OCI-LY7 (cell line): ENCODE measurements around the gene FKBP15. TPM values are rescaled to one million over a fixed set of nuclear protein-coding genes. Genes with fewer than 3 reads are reported as not detected.

Experiments
- BruUV-seq: library from RNA; stranded (reverse); fragments of 400-500 nt; replicated peaks from 2 replicates; lab custom pipeline; 2021; lab: Mats Ljungman, UMichigan
- CTCF ChIA-PET: fragments of 300-600 bp; sonication (Branson Sonifier 250); formaldehyde crosslinking; loops from one replicate; lab custom pipeline; 2022; ENCODE audit warnings: antibody characterized with exemption; ENCODE audit not compliant: unreplicated experiment; lab: Charles Lee
- POLR2A ChIA-PET: fragments of 300-600 bp; sonication (Branson Sonifier 250); formaldehyde crosslinking; loops from one replicate; lab custom pipeline; 2022; ENCODE audit warnings: antibody characterized with exemption; lab: Charles Lee
- DNase-seq: peaks from one replicate; pipeline ENCODE4 v3.0.0-alpha.2; 2015; ENCODE audit warnings: low spot score
- H2AFZ ChIP-seq: fragments of 200-600 bp; sonication (generic), shearing (Covaris generic); 2 replicates; pipeline ENCODE4 v1.6.1; 2014; ENCODE audit warnings: mild to moderate bottlenecking, antibody characterized with exemption, low read length, moderate library complexity
- H3K27ac ChIP-seq: fragments of 200-600 bp; sonication (generic); 2 replicates; pipeline ENCODE4 v1.5.1; 2014; ENCODE audit warnings: mixed run types, low read depth, mild to moderate bottlenecking, moderate library complexity, low read length, inconsistent platforms; ENCODE audit not compliant: poor library complexity, severe bottlenecking
- H3K36me3 ChIP-seq: fragments of 200-600 bp; sonication (generic); 2 replicates; pipeline ENCODE4 v1.6.1; 2014; ENCODE audit warnings: mild to moderate bottlenecking, antibody characterized with exemption, low read length, moderate library complexity, mixed read lengths; ENCODE audit not compliant: insufficient read depth
- H3K4me1 ChIP-seq: fragments of 200-600 bp; sonication (generic); 2 replicates; pipeline ENCODE4 v1.5.1; 2014; ENCODE audit warnings: mild to moderate bottlenecking, low read length; ENCODE audit not compliant: insufficient read depth, poor library complexity, severe bottlenecking
- H3K4me2 ChIP-seq: fragments of 200-600 bp; sonication (generic); 2 replicates; pipeline ENCODE4 v1.6.1; 2014; ENCODE audit warnings: mild to moderate bottlenecking, low read length
- H3K4me3 ChIP-seq: fragments of 200-600 bp; sonication (generic); 2 replicates; pipeline ENCODE4 v1.5.1; 2014; ENCODE audit warnings: mild to moderate bottlenecking, low read depth, low read length; ENCODE audit not compliant: poor library complexity, severe bottlenecking
- H3K79me2 ChIP-seq: fragments of 200-600 bp; sonication (generic); 2 replicates; pipeline ENCODE4 v1.6.1; 2016; ENCODE audit warnings: low read depth, mild to moderate bottlenecking, low read length, moderate library complexity, mixed read lengths; ENCODE audit not compliant: insufficient read depth
- H3K9me2 ChIP-seq: fragments of 200-600 bp; sonication (generic); 2 replicates; pipeline ENCODE4 v1.6.1; 2016; ENCODE audit warnings: mild to moderate bottlenecking, low read length, mixed read lengths; ENCODE audit not compliant: insufficient read depth
- H3K9me3 ChIP-seq: fragments of 200-600 bp; sonication (generic); 2 replicates; pipeline ENCODE4 v1.6.1; 2014; ENCODE audit warnings: mild to moderate bottlenecking, mixed run types, low read length, mixed read lengths
- H4K20me1 ChIP-seq: fragments of 200-600 bp; sonication (generic); 2 replicates; pipeline ENCODE4 v1.6.1; 2014; ENCODE audit warnings: mild to moderate bottlenecking, antibody characterized with exemption, low read length, moderate library complexity, mixed read lengths; ENCODE audit not compliant: insufficient read depth
- EZH2phosphoT487 ChIP-seq: fragments of 200-600 bp; sonication (generic); IDR thresholded peaks from 2 replicates; pipeline ENCODE4 v1.6.1; 2018; ENCODE audit warnings: low read depth, borderline replicate concordance, mild to moderate bottlenecking, mixed run types, antibody characterized with exemption, low read length, moderate library complexity, mixed read lengths
- intact Hi-C: fragments of 100-400 bp; cut with micrococcal nuclease; formaldehyde crosslinking; loops from one replicate; pipeline ENCODE4 v1.10.0; 2022; ENCODE audit not compliant: unreplicated experiment
- total RNA-seq, 2 experiments: library from RNA; depleted of rRNA in 1 of 2; stranded (reverse); fragments of >200 nt in 1 of 2; shearing (Covaris generic) in 1 of 2; gene quantifications; 2 replicates each; pipeline ENCODE4 v1.2.3, GENCODE V29; 2014 to 2022
- TF ChIP-seq, protein P1 (sequence below): fragments of 200-600 bp; sonication (generic); conservative IDR thresholded peaks from 2 replicates; pipeline ENCODE4 v1.5.1; 2014; ENCODE audit warnings: mild to moderate bottlenecking, antibody characterized with exemption, low read length, moderate library complexity, mixed read lengths

Gene FKBP15
- total RNA-seq, 2 experiments from 2014 or later, result 39.9 to 58.0 TPM

DNA sequence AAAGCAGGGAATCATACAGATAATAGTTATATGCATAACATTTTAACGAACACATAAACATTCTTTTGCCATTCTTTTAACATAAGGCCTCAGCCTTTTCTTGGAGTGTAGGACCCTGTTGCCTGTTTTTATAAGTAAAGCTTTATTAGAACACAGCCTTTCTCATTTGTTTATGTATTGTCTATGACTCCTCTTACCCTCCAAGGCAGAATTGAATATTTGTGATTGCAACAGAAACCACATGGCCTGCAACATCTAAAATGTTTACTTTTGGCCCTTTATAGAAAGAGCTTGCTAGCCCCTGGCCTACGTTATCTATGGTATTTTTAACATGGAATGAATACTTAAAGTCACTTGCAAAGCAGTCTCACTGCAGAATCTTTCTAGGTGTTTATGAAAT is 2.9 kb upstream of the FKBP15 start:
- no peaks in the 10 kb centered on the region; the same call in 1 of the 2 replicates for H3K36me3 ChIP-seq
- ChIA-PET POLR2A (no interaction called here), CTCF (no interaction called here)
- no peak overlapping the region for H3K4me3 ChIP-seq
- no peaks in the 10 kb centered on the region for H3K9me3 ChIP-seq
- peaks cover 9% of the 10 kb centered on the region; the same call in 1 of the 2 replicates for H4K20me1 ChIP-seq
- peak overlapping the region; percentile 100 for H3K4me2 ChIP-seq
- H3K27ac ChIP-seq, result no peak overlapping the region
- DNase-seq, result no peak
- intact Hi-C loops, result no loop called here
- peaks cover 32% of the 10 kb centered on the region for H3K79me2 ChIP-seq
- no TSS peak for BruUV-seq
- TF ChIP-seq, protein P1, sequence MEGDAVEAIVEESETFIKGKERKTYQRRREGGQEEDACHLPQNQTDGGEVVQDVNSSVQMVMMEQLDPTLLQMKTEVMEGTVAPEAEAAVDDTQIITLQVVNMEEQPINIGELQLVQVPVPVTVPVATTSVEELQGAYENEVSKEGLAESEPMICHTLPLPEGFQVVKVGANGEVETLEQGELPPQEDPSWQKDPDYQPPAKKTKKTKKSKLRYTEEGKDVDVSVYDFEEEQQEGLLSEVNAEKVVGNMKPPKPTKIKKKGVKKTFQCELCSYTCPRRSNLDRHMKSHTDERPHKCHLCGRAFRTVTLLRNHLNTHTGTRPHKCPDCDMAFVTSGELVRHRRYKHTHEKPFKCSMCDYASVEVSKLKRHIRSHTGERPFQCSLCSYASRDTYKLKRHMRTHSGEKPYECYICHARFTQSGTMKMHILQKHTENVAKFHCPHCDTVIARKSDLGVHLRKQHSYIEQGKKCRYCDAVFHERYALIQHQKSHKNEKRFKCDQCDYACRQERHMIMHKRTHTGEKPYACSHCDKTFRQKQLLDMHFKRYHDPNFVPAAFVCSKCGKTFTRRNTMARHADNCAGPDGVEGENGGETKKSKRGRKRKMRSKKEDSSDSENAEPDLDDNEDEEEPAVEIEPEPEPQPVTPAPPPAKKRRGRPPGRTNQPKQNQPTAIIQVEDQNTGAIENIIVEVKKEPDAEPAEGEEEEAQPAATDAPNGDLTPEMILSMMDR, result no peak
- no peak for TF ChIP-seq EZH2phosphoT487
- peaks cover 24% of the 10 kb centered on the region for H3K4me1 ChIP-seq
- no peaks in the 10 kb centered on the region for H3K9me2 ChIP-seq
- no peak overlapping the region for H2AFZ ChIP-seq

- POLR2A ChIA-PET, result interaction anchor here (0.5 to 4.6 kb wide), 10 partner anchors 9 to 1747 kb away, joined by 3 to 31 read pairs (median 5); partner anchors contain the start of genes CDC26 and PRPF4
- intact Hi-C loops, result no loop called here
- peaks cover 15% of the 10 kb centered on the region; the same call in 1 of the 2 replicates for H4K20me1 ChIP-seq
- H3K79me2 ChIP-seq, result peaks cover 47% of the 10 kb centered on the region
- H3K27ac ChIP-seq, result no peak overlapping the region
- no peak for DNase-seq
- no peaks in the 10 kb centered on the region for H3K9me3 ChIP-seq
- H3K4me3 ChIP-seq, result peak overlapping the region; percentile 92
- H3K9me2 ChIP-seq, result no peaks in the 10 kb centered on the region
- H3K36me3 ChIP-seq, result peaks cover 11% of the 10 kb centered on the region
- H3K4me1 ChIP-seq, result peaks cover 37% of the 10 kb centered on the region
- no TSS peak for BruUV-seq
- CTCF ChIA-PET, result interaction anchor here (0.6 to 1.7 kb wide), 4 partner anchors 10 to 842 kb away, joined by 3 to 4 read pairs (median 3); partner anchors contain the start of gene HSDL2
- peak overlapping the region; percentile 100 for H3K4me2 ChIP-seq
- peak overlapping the region; percentile 93; the same call in 1 of the 2 replicates for H2AFZ ChIP-seq
- TF ChIP-seq EZH2phosphoT487, result no peak
- TF ChIP-seq, protein P1, result no peak
Measured at GRCh38 chr9:113222482-113222841, 1.4 kb upstream of the FKBP15 start.
